HK-2 (cell line): Measurements from ENCODE around the gene PPP1R13B.
"Not testable (repeated sequence)": the region's sequence is repeated elsewhere in the genome, so short reads cannot be mapped to it uniquely, and the experiment has no call there.

Experiments
- DNase-seq: peaks from one replicate; pipeline ENCODE4 v3.0.0-alpha.2; 2018; ENCODE audit not compliant: unreplicated experiment

The PPP1R13B gene

GRCh38 chr14:103847451-103848174 is at the start of gene PPP1R13B:
PPP1R13B (minus strand) TSS chr14:103847575; CDS start chr14:103847307, 268 bp downstream.
- DNase-seq = peak; percentile 90

GRCh38 chr14:103896578-103896977 is 49.2 kb upstream of the PPP1R13B start:
- no peak for DNase-seq

GRCh38 chr14:103894723-103895059 is 47.3 kb upstream of the PPP1R13B start:
- DNase-seq = no peak

GRCh38 chr14:103894034-103894722 is 46.8 kb upstream of the PPP1R13B start:
- no peak for DNase-seq

- no peak for DNase-seq
These were observed 44.9 kb upstream of the PPP1R13B start for GRCh38 chr14:103892247-103892646.

- DNase-seq = no peak
These were observed 44.4 kb upstream of the PPP1R13B start for GRCh38 chr14:103891667-103892215.

- no peak for DNase-seq
These were observed 43.7 kb upstream of the PPP1R13B start for GRCh38 chr14:103890821-103891666.

- DNase-seq = no peak
These were observed 42.6 kb upstream of the PPP1R13B start for GRCh38 chr14:103890052-103890371.

- peak; percentile 68 for DNase-seq
These were observed 42.1 kb upstream of the PPP1R13B start for GRCh38 chr14:103889313-103890051.

GRCh38 chr14:103889002-103889312 is 41.6 kb upstream of the PPP1R13B start:
- not testable (repeated sequence) for DNase-seq

- DNase-seq = no peak
These were observed 40.3 kb upstream of the PPP1R13B start for GRCh38 chr14:103887557-103888115.

- DNase-seq = no peak
These were observed 39.8 kb upstream of the PPP1R13B start for GRCh38 chr14:103887170-103887501.

GRCh38 chr14:103886304-103887169 is 39.2 kb upstream of the PPP1R13B start:
- DNase-seq = no peak

GRCh38 chr14:103885509-103885932 is 38.1 kb upstream of the PPP1R13B start:
- DNase-seq = no peak

GRCh38 chr14:103884854-103885253 is 37.5 kb upstream of the PPP1R13B start:
- DNase-seq = no peak

- DNase-seq = no peak
These were observed 35.8 kb upstream of the PPP1R13B start for GRCh38 chr14:103883263-103883523.

GRCh38 chr14:103882503-103883262 is 35.3 kb upstream of the PPP1R13B start:
- DNase-seq = no peak

GRCh38 chr14:103881268-103882201 is 34.2 kb upstream of the PPP1R13B start:
- no peak for DNase-seq
